GM19395 (cell line): ENCODE measurements around the gene MSH5.
"Not testable (repeated sequence)": the region's sequence is repeated elsewhere in the genome, so short reads cannot be mapped to it uniquely, and the experiment has no call there.

Experiments used
- ATAC-seq: cut with Tn5 transposase; IDR thresholded peaks from one replicate; pipeline ENCODE4 v1.9.1; 2021; ENCODE audit warnings: mild to moderate bottlenecking, moderate library complexity; ENCODE audit not compliant: unreplicated experiment

The MSH5 gene

GRCh38 chr6:31776485-31776988 lies 36.7 kb downstream of the MSH5 start:
- no peak for ATAC-seq

GRCh38 chr6:31776989-31777666 lies 37.3 kb downstream of the MSH5 start, which contains the start of gene VWA7:
Gene VWA7 (minus strand): TSS chr6:31777328. CDS start chr6:31776779, 549 bp downstream.
- ATAC-seq, result no peak

- ATAC-seq, result no peak
These were observed 37.9 kb downstream of the MSH5 start for GRCh38 chr6:31777667-31778050.

- no peak for ATAC-seq
These were observed 38.4 kb downstream of the MSH5 start for GRCh38 chr6:31778193-31778592.

GRCh38 chr6:31778999-31779885 lies 39.4 kb downstream of the MSH5 start:
- ATAC-seq, result no peak

GRCh38 chr6:31779908-31780307 lies 40.1 kb downstream of the MSH5 start:
- ATAC-seq, result no peak

GRCh38 chr6:31780507-31781243 lies 40.9 kb downstream of the MSH5 start:
- ATAC-seq, result no peak

GRCh38 chr6:31781244-31782125 lies 41.7 kb downstream of the MSH5 start:
- ATAC-seq, result no peak

GRCh38 chr6:31782126-31782855 lies 42.5 kb downstream of the MSH5 start:
- no peak for ATAC-seq

- ATAC-seq, result no peak
These were observed 44.5 kb downstream of the MSH5 start for GRCh38 chr6:31784098-31784925.

- no peak for ATAC-seq
These were observed 45.7 kb downstream of the MSH5 start for GRCh38 chr6:31785475-31785874.

- ATAC-seq, result no peak
These were observed 51.7 kb downstream of the MSH5 start for GRCh38 chr6:31791324-31792089.

- ATAC-seq, result no peak
These were observed 52.2 kb downstream of the MSH5 start for GRCh38 chr6:31792090-31792374.

- no peak for ATAC-seq
These were observed 53.0 kb downstream of the MSH5 start for GRCh38 chr6:31792761-31793171.

GRCh38 chr6:31793927-31794245 lies 54.1 kb downstream of the MSH5 start:
- ATAC-seq, result not testable (repeated sequence)

GRCh38 chr6:31794294-31794865 lies 54.6 kb downstream of the MSH5 start:
- no peak for ATAC-seq

GRCh38 chr6:31794866-31795615 lies 55.2 kb downstream of the MSH5 start:
- ATAC-seq, result peak; percentile 32
